ENCODE measurements around the gene CTRB1.
"Not testable (repeated sequence)": the region's sequence is repeated elsewhere in the genome, so short reads cannot be mapped to it uniquely, and the experiment has no call there.

Gene CTRB1

GRCh38 chr16:75267631-75268264, 49.0 kb downstream of the CTRB1 start:
- peaks cover 15% of the 10 kb centered on the region for H3K4me1 ChIP-seq (ENCODE audit: insufficient read depth, low read length, severe bottlenecking)
- H3F3A ChIP-seq (ENCODE audit: insufficient read depth, low read length) = no peaks in the 10 kb centered on the region
- no peak overlapping the region for H3K4me3 ChIP-seq (ENCODE audit: low read depth, low read length, poor library complexity, severe bottlenecking)
- H4K20me1 ChIP-seq (ENCODE audit: insufficient read depth, low read length) = no peaks in the 10 kb centered on the region
- no peaks in the 10 kb centered on the region for H3K9me3 ChIP-seq (ENCODE audit: low read length)
- H3K9ac ChIP-seq (ENCODE audit: low read length) = no peak overlapping the region
- no peaks in the 10 kb centered on the region for H3K79me2 ChIP-seq (ENCODE audit: insufficient read depth, low read length)
- H3K27ac ChIP-seq (ENCODE audit: low read depth, low read length, poor library complexity, severe bottlenecking) = no peak overlapping the region
- TF ChIP-seq EZH2 (IDR thresholded peaks at IDR 0.05; ENCODE audit: borderline replicate concordance, low read length) (no peak), CTCF (IDR thresholded peaks at IDR 0.05; ENCODE audit: low read length) (no peak)
- no peak overlapping the region for H3K4me2 ChIP-seq (ENCODE audit: low read length)
- H3K36me3 ChIP-seq (ENCODE audit: insufficient read depth, low read length) = no peaks in the 10 kb centered on the region
- H3K27me3 ChIP-seq (ENCODE audit: insufficient read depth, low read length) = 0 out of 2 replicates have a peak, but pooled peaks cover 9% of the 10 kb centered on the region
- no peaks in the 10 kb centered on the region for H3K9me2 ChIP-seq (ENCODE audit: low read depth, low read length)
- H2AFZ ChIP-seq (ENCODE audit: low read length) = no peak overlapping the region

GRCh38 chr16:75269358-75269757, 50.6 kb downstream of the CTRB1 start:
- H3K4me2 ChIP-seq (ENCODE audit: low read length); H3K27me3 ChIP-seq (ENCODE audit: insufficient read depth, low read length); H3K27ac ChIP-seq (ENCODE audit: low read depth, low read length, poor library complexity, severe bottlenecking); H3K9me3 ChIP-seq (ENCODE audit: low read length); H3K9me2 ChIP-seq (ENCODE audit: low read depth, low read length); H3K36me3 ChIP-seq (ENCODE audit: insufficient read depth, low read length); H3K4me3 ChIP-seq (ENCODE audit: low read depth, low read length, poor library complexity, severe bottlenecking); H4K20me1 ChIP-seq (ENCODE audit: insufficient read depth, low read length); H2AFZ ChIP-seq (ENCODE audit: low read length); H3K9ac ChIP-seq (ENCODE audit: low read length); H3K79me2 ChIP-seq (ENCODE audit: insufficient read depth, low read length); H3F3A ChIP-seq (ENCODE audit: insufficient read depth, low read length): not testable (repeated sequence)
- peaks cover 15% of the 10 kb centered on the region for H3K4me1 ChIP-seq (ENCODE audit: insufficient read depth, low read length, severe bottlenecking)

DNA sequence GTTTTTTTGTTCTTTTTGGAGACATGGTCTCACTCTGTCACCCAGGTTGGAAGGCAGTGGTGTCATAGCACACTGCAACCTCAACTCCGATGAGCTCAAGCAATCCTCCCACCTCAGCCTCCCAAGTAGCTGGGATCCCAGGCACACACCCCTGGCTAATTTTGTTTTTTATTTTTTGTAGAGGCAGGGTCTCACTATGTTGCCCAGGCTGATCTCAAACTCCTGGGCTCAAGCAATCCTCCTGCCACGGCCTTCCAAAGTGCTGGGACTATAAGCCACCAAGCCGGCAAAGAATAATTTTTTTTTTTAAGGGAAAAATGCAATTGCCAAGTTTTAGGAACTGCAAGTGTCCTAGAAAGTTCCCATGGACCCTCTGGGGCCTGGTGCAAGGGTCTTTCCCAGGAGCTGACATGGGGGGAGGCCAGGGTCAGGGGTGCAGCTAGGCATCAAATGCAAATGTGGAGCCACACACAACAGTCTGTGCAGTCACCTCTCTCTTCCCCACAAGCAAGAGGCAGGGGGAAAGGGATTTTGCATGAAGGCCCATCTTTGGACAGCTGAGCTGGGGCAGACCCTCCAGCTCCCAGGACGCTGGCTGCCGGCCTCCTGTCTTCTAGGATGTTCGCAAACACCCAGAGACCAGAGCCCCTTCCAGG, 52.8 kb downstream of the CTRB1 start:
- no peak for TF ChIP-seq CTCF (IDR thresholded peaks at IDR 0.05; ENCODE audit: low read length)
- TF ChIP-seq EZH2 (IDR thresholded peaks at IDR 0.05; ENCODE audit: borderline replicate concordance, low read length) = no peak
- Histone ChIP-seq H3K9ac (ENCODE audit: low read length) (no peak overlapping the region), H3K9me2 (ENCODE audit: low read depth, low read length) (no peaks in the 10 kb centered on the region), H4K20me1 (ENCODE audit: insufficient read depth, low read length) (no peaks in the 10 kb centered on the region), H2AFZ (ENCODE audit: low read length) (no peak overlapping the region), H3K27ac (ENCODE audit: low read depth, low read length, poor library complexity, severe bottlenecking) (no peak overlapping the region), H3K9me3 (ENCODE audit: low read length) (no peaks in the 10 kb centered on the region), H3K4me1 (ENCODE audit: insufficient read depth, low read length, severe bottlenecking) (no peaks in the 10 kb centered on the region), H3K27me3 (ENCODE audit: insufficient read depth, low read length) (peaks cover 6% of the 10 kb centered on the region; the same call in 1 of the 2 replicates), H3K36me3 (ENCODE audit: insufficient read depth, low read length) (no peaks in the 10 kb centered on the region), H3K4me2 (ENCODE audit: low read length) (no peak overlapping the region), H3F3A (ENCODE audit: insufficient read depth, low read length) (no peaks in the 10 kb centered on the region), H3K79me2 (ENCODE audit: insufficient read depth, low read length) (no peaks in the 10 kb centered on the region), H3K4me3 (ENCODE audit: low read depth, low read length, poor library complexity, severe bottlenecking) (no peak overlapping the region)
